Gastrocnemius medialis (tissue), 4 donors: ENCODE results near the gene PIK3R2.

Experiments
- CTCF ChIP-seq, 5 experiments: fragments of 450-650 bp in 3 of 5; fragments of 200-600 bp in 2 of 5; sonication (generic) in 2 of 5; IDR thresholded peaks in 4 of 5; conservative IDR thresholded peaks in 1 of 5; 1 replicate in 4 of 5; 2 replicates in 1 of 5; pipeline ENCODE4 v1.5.1; 2016 to 2019; ENCODE audit warnings: antibody characterized with exemption in 5 of 5, mild to moderate bottlenecking in 3 of 5, moderate library complexity in 3 of 5
- POLR2A ChIP-seq, 2 donors: fragments of 450-650 bp; IDR thresholded peaks; one replicate each; pipeline ENCODE4 v1.6.1; 2017; ENCODE audit warnings: antibody characterized with exemption in 2 of 2, mild to moderate bottlenecking in 2 of 2, moderate library complexity in 2 of 2

GRCh38 chr19:18137242-18137641, 15.7 kb upstream of the PIK3R2 start:
- TF ChIP-seq POLR2A (IDR thresholded peaks at IDR 0.05) (no peak), CTCF (IDR thresholded peaks at IDR 0.05 in 4 of 5, conservative IDR thresholded peaks at IDR 0.05 in 1 of 5) (no peak)
